ENCODE data around the gene EIPR1. TPM values are rescaled to one million over a fixed set of nuclear protein-coding genes. Genes with fewer than 3 reads are reported as not detected.

EIPR1 gene
- total and polyA plus RNA-seq, 2 of the 4 experiments (the other 2 are of a cell fraction), result 46.5 to 67.4 TPM

GRCh38 chr2:3392216-3392615 lies 14.6 kb upstream of the EIPR1 start:
- H3K14ac ChIP-seq (replicated peaks; ENCODE audit: low read depth, low read length), result no peak overlapping the region
- H3K4me2 ChIP-seq (ENCODE audit: low read depth, low read length), result no peak overlapping the region
- no peak overlapping the region for H4K8ac ChIP-seq (ENCODE audit: low read depth in 2 of 2, low read length in 2 of 2)
- dilution Hi-C loops (cut with HindIII; ENCODE audit: low sequenced_read_pairs, unreplicated experiment), result no loop called here
- H2BK15ac ChIP-seq (ENCODE audit: low read depth, low read length), result no peak overlapping the region
- peaks cover 11% of the 10 kb centered on the region for H3K9me3 ChIP-seq (ENCODE audit: control insufficient read depth, insufficient read depth, low read length)
- no peak overlapping the region for H3K4me3 ChIP-seq (ENCODE audit: insufficient read depth, low read depth, low read length)
- no peak overlapping the region for H2AK5ac ChIP-seq (ENCODE audit: low read depth, low read length)
- no peak for ATAC-seq (ENCODE audit: low read depth)
- CTCF ChIA-PET, result no interaction called here
- no peaks in the 10 kb centered on the region; the same call in 1 of the 2 replicates for H3K4me1 ChIP-seq (ENCODE audit: control insufficient read depth, insufficient read depth, low read length)
- no peak overlapping the region for H2AK9ac ChIP-seq (replicated peaks; ENCODE audit: low read depth, low read length, poor library complexity)
- peaks cover 45% of the 10 kb centered on the region for H3K36me3 ChIP-seq (ENCODE audit: control insufficient read depth, insufficient read depth, low read length)
- no peak overlapping the region for H3K23ac ChIP-seq (ENCODE audit: low read depth, low read length)
- no peak overlapping the region for H2BK20ac ChIP-seq (ENCODE audit: low read depth, low read length)
- no peak overlapping the region for H3K18ac ChIP-seq (ENCODE audit: low read depth, low read length)
- H3K27me3 ChIP-seq (ENCODE audit: control insufficient read depth, insufficient read depth, low read length), result no peaks in the 10 kb centered on the region
- DNase-seq, result no peak
- BruUV-seq (replicated peaks), result no TSS peak
- no peak overlapping the region for H4K91ac ChIP-seq (ENCODE audit: insufficient read depth, low read depth, low read length)
- H3K9me1 ChIP-seq (ENCODE audit: insufficient read depth, low read length), result peaks cover 3% of the 10 kb centered on the region; the same call in 1 of the 2 replicates
- no peak overlapping the region for H3K56ac ChIP-seq (ENCODE audit: extremely low read depth, insufficient read depth, low read length)
- H4K5ac ChIP-seq (ENCODE audit: low read depth, low read length), result no peak overlapping the region
- no peak overlapping the region for H2BK120ac ChIP-seq (ENCODE audit: low read depth, low read length)
- no peak for TF ChIP-seq FOS (IDR thresholded peaks at IDR 0.05; ENCODE audit: low read depth, low read length)
- in situ Hi-C loops (cut with MboI; ENCODE audit: low sequenced_read_pairs), result no loop called here
- POLR2A ChIA-PET (ENCODE audit: unreplicated experiment), result no interaction called here
- WGBS, 2 experiments (ENCODE audit: extremely low coverage in 2 of 2, insufficient read length in 1 of 2), result 100% methylated on average over 1 of the region's 4 CpGs; no CpG with 5 or more reads in 1 of the 2 experiments
- H3K79me1 ChIP-seq (ENCODE audit: low read depth in 1 of 2, low read length in 2 of 2), result peaks cover 29 to 49% of the 10 kb centered on the region in 2 experiments
- no peak overlapping the region for H3K9ac ChIP-seq (ENCODE audit: low read depth, low read length)
- H3K27ac ChIP-seq (ENCODE audit: insufficient read depth, low read length), result no peak overlapping the region
- H4K20me1 ChIP-seq (ENCODE audit: insufficient read depth, low read length), result peaks cover 16% of the 10 kb centered on the region
- H3K4ac ChIP-seq (ENCODE audit: low read depth, low read length), result no peak overlapping the region
- H2AFZ ChIP-seq (replicated peaks; ENCODE audit: low read length, poor library complexity), result no peak overlapping the region
- no peak overlapping the region for H2BK5ac ChIP-seq (ENCODE audit: low read depth, low read length, poor library complexity, severe bottlenecking)
- intact Hi-C loops (cut with micrococcal nuclease), result no loop called here

Data from IMR-90 (cell line).